Measurements from ENCODE around the gene RABEP2.
A peak's percentile ranks its signal among the peaks of the same experiment; 100 is the strongest.
"Not testable (repeated sequence)": the region's sequence is repeated elsewhere in the genome, so short reads cannot be mapped to it uniquely, and the experiment has no call there.

RABEP2 gene

DNA sequence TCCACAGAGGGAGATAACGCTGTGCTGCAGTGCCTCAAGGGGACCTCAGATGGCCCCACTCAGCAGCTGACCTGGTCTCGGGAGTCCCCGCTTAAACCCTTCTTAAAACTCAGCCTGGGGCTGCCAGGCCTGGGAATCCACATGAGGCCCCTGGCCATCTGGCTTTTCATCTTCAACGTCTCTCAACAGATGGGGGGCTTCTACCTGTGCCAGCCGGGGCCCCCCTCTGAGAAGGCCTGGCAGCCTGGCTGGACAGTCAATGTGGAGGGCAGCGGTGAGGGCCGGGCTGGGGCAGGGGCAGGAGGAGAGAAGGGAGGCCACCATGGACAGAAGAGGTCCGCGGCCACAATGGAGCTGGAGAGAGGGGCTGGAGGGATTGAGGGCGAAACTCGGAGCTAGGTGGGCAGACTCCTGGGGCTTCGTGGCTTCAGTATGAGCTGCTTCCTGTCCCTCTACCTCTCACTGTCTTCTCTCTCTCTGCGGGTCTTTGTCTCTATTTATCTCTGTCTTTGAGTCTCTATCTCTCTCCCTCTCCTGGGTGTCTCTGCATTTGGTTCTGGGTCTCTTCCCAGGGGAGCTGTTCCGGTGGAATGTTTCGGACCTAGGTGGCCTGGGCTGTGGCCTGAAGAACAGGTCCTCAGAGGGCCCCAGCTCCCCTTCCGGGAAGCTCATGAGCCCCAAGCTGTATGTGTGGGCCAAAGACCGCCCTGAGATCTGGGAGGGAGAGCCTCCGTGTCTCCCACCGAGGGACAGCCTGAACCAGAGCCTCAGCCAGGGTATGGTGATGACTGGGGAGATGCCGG is 7.5 kb upstream of the RABEP2 start:
- no peak for DNase-seq

DNA sequence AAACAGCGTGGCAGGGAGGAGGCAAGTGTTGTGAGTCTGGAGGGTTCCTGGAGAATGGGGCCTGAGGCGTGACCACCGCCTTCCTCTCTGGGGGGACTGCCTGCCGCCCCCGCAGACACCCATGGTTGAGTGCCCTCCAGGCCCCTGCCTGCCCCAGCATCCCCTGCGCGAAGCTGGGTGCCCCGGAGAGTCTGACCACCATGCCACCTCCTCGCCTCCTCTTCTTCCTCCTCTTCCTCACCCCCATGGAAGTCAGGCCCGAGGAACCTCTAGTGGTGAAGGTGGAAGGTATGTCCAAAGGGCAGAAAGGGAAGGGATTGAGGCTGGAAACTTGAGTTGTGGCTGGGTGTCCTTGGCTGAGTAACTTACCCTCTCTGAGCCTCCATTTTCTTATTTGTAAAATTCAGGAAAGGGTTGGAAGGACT is 6.8 kb upstream of the RABEP2 start, which contains the start of gene CD19:
Gene CD19 (plus strand): TSS at position 171 of the 425 bp plus-strand sequence. CDS start 30 bp downstream, at position 201.
- DNase-seq = no peak

DNA sequence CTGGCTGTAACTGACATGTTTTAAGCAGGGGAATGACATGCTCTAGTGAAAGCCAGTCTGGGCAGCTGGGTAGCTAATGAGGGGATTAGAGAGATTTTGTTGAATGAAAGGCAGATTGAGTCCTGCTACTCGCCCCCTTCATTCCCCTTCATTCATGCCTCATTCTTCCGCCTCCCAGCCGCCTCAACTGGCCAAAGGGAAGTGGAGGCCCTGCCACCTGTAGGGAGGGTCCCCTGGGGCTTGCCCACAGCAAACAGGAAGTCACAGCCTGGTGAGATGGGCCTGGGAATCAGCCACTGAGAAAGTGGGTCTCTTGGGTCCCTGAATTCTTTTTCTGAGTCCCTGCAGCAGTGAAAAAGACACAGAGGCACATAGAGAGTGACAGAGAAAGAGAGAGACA is 5.6 kb upstream of the RABEP2 start:
- no peak for DNase-seq

DNA sequence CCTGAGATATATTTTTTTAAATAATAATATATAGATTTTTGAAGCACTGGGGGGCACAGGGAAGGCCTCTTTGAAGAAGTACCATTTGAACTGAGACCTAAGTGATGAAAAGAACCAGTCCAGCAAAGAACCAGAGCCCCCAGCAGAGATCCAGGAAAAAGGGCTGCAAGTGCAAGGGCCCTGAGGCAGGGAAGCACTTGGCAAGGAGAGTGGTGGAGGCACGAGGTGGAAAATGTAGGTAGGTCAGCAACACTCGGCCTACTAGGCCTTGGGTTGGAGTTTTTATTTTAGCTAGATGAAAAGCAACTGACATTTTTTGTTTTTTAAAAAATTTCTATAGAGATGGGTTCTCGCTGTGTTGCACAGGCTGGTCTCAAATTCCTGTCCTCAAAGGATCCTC is 5.2 kb upstream of the RABEP2 start:
- no peak for DNase-seq

DNA sequence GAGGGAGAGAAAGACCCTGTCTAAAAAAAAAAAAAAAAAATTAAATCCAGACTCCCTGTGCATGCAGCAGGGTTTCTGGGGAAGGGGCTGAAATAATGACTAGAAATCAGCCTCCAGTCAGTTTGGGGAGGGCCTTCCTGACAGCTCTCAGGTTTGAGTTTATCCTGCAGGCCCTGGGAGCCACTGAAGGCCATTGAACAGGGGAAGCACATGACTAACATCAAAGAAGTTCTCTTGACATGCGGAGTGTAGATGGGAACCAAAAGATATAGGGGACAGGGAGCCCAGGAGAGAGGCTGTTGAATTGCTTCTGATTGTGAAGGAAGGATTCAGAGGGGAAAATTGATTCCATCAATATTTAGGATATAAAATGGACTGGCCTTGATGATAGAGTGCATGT is 2.8 kb upstream of the RABEP2 start:
- no peak for DNase-seq

DNA sequence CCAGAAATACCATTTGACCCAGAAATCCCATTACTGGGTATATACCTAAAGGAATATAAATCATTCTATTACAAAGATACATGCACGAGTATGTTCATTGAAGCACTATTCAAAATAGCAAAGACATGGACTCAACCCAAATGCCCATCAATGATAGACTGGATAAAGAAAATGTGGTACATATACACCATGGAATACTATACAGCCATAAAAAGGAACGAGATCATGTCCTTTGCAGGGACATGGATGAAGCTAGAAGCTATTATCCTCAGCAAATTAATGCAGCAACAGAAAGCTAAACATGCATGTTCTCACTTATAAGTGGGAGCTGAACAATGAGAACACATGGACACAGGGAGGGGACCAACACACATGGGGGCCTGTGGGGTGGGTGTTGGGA is 1.2 kb upstream of the RABEP2 start:
- not testable (repeated sequence) for DNase-seq

DNA sequence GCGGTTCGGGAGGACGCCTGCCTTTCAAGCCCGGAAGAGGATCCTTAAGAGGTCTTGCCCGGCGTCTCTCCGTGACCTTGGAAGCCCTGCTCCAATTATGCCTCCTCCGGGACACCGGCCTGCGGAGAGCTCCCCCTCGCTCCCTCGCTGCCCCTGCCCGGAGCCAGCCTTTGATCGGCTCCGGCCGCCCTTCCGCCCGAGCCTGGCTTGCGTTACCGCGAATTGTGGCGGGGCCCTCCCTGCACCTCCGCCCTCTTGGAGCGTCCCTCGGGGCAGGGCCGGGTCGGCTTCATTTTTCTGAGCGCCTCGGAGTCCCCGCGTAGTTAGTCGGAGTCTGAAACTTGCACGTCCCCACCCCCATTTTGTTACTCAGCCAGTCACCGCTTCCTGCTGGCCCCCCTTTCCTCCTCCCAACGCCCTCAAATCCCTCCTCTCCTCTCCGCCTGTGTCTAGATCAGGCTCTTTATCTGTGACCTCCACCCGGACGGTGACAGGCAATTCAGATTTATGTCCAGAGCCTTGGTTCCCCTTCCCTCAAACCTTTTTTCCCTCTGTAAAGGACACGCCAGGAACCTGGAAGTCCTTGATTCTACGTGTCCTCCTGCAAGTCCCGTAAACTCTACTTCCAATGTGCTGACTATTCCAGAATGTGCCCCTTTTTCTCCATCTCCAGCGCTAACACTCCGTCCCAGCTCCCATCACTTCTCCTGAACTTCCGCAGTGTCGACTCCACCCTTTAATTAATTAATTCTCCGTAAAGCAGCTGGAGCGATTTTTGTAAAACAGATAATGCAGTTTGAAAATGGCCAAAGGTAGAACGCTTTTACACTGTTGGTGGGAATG is 569 bp upstream of the RABEP2 start:
- peak; percentile 88 for DNase-seq

DNA sequence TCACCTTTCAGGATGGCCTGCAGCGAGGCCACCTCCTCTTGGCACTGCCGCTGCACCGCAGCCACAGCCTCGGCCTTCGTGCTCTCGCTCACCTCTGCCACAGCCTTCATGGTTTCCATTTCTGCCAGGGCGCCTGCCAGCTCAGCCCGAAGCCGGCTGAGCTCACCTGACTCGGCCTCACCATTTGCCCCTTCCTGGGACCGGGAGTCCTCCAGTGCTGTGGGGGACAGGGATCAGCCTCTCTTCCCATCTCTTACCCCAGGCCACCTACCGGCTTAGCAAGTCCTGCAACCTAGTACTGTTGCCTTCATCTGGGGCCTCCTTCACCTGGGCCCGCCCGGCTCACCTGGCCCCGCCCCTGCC is 658 bp downstream of the RABEP2 start:
- no peak for DNase-seq

DNA sequence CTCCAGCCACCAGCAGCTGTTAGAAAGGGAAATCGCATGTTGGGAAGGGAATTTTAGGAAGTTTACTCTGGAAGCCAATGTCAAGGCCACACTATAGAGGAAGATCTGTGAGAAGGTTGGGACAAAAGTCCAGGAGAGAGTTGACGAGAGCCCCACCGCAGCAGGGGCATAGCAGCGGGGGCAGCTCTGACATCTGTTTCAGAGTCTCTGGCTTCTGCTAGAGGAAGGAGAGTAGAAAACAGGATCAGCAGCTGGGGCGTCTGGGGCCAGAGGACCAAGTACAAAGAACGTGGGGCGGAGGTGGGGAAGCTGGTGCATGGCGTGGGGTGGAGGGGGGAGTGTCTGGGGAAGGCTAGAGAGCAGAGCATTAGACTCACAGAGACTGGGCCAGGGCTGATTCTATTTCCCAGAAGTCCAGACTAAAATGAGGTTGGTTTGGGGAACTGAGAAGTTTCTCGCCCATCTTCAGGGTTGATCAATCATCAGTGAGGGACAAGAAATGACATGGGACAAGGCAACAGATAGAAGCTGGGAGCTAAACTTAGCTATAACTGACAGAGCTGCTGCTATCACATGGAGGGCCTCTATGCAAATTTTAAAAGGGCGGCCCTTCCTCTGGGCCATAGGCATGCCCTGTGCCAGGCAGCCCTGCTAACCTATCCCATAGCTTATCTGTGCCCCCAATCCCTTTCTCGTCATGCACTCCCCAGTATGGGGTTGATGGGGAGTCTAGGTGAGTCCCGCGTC is 1.2 kb downstream of the RABEP2 start:
- no peak for DNase-seq

DNA sequence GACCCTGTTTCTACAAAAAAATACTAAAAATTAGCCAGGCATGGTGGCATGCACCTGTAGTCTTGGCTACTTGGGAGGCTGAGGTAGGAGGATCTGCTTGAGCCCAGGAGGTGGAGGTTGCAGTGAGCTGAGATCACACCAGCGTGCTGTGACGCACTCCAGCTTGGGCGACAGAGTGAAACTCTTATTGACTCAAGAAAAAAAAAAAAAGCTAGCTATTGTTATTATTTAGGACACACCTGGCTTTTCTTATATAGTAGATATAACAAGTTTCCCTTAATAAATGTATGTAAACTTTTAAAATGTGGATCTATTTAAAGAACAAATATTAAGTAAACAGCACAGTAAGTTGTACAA is 1.8 kb downstream of the RABEP2 start:
- DNase-seq = no peak

DNA sequence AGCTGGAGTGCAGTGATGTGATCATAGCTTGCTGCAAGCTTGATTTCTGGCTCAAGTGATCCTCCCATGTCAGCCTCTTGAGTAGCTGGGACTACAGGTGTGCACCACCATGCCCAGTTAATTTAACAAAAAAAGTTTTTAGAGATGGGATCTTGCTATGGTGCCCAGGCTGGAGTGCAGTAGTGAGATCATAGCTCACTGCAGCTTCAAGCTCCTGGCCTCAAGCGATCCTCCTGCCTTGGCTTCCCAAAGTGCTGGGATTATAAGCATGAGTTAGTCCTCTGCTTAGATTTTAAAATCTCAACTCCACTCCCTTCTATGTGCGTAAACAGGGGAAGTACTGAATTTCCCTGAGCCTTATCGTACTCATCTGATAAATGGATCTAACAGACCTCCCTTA is 6.3 kb downstream of the RABEP2 start:
- no peak for DNase-seq

DNA sequence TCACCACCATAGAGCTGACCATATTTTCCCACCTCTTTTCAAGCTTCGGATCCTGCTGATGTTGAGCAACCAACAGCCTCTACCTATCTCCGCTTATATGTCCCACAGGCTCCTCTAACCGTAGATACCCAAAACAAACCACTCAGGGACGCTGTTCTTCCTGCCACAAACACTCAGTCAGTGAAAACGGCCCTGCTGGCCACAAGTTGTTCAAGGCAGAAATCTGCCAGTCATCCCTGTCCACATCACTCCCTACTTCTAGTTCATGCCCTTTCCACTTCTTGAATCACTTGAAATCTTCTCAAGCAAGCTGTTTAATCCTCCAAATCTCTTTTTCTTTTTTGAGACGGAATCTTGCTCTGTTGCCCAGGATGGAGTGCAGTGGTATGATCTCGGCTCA is 7.9 kb downstream of the RABEP2 start:
- no peak for DNase-seq

DNA sequence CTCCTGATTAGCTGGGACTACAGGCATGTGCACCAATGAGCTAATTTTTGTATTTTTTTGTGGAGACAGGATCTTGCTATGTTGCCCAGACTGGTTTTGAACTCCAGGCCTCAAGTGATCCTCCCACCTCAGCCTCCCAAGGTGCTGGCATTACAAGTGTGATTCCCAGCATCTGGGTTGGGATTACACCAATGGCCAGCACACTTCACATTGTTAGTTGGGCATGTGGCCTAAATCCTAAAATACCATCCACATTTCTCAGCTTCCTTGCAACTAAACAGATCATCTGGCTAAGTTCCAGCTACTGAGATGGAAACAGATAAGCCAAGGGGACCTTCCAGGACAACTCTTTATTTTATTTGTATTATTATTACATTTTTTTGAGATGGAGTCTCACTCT is 9.9 kb downstream of the RABEP2 start:
- DNase-seq = no peak

DNA sequence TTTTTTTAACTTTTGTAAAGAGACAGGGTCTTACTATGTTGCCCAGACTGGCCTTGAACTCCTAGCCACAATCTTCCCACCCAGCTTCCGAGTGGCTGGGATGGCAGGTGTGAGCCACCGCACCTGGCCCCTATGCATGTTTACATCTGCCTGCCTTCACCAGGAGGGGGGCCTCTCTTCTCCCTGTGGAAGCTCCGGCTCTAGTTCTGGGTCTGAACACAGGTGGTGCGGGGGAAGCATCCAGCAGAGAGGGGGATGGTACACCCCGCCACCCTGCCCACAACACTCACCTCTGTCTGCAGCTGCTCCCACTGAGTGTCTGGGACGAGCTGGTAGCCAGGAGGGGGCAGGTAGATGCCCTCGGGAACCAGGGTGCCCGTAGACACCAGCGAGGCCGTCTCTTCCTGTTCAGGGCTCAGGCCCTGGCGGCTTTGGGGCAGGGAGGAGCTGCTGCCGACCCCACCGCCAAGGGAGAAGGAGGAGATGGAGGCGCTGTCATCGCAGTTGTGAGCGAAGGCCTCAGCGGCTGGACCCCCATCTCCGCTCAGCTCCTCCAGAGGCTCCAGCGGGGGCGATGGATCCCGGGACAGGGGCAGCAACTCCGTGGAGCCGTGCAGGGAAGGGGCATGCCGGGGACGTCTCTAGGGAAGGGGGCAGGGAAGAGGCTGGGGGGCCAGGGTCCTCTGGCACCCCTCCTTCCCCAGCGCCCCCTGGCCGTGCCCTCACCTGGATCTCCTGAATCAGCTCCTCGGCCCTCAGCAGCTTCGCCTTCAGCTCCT is 10.9 kb downstream of the RABEP2 start:
- DNase-seq = no peak

DNA sequence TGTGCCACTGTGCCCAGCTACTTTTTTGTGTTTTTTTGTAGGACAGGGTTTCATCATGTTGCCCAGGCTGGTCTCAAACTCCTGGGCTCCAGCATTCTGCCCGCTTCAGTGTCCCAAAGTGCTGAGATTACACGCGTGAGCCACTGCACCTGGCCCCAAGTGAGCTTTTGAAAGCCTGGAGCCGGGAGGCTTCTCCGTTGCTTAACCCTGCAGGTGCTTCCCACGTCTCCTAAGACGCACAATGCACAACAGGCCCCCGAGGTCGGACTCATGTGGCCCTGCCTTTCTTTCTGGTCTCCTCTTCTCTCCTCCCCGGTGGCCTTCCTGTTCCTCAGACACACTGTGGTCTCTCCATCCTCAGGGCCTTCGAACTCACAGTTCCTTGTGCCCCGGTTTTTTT is 12.5 kb downstream of the RABEP2 start:
- no peak for DNase-seq

DNA sequence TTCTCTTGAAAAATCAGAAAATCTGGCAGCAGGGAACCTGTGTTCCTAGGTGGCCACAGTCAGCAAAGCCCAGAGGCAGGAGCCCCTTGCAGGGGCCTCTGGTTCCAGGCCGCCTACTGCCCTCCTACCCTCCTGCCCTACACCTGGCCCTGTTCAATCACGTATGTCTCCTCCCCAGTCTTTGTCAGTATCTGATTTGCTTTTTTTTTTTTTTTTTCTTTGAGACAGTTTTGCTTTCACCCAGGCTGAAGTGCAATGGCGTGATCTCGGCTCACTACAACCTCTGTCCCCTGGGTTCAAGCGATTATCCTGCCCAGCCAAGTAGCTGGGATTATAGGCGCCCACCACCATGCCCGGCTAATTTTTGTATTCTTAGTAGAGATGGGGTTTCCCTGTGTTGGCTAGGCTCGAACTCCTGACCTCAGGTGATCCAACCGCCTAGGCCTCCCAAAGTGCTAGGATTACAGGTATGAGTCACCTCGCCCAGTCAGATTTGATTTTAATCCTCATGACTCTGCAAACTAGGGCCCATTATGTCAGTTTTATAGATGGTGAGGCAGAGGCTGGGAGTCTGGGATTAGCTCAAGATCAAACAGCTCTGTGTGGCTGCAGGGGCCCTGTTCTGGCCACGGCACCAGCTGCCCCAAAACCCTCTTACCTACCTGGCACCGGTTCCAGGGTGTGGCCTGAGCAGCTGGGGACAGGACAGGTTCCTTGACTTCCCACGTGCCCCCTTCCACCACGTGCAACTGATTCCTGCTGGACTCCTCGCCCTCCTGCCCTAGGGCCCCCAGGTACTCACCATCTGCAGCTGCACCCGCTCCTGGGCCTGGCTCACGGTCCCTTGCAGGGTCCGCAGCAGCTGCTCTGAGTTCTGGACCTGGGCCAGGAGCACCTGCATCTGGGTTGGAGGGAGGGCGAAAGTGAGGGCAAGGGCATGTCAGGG is 14.7 kb downstream of the RABEP2 start:
- no peak for DNase-seq

DNA sequence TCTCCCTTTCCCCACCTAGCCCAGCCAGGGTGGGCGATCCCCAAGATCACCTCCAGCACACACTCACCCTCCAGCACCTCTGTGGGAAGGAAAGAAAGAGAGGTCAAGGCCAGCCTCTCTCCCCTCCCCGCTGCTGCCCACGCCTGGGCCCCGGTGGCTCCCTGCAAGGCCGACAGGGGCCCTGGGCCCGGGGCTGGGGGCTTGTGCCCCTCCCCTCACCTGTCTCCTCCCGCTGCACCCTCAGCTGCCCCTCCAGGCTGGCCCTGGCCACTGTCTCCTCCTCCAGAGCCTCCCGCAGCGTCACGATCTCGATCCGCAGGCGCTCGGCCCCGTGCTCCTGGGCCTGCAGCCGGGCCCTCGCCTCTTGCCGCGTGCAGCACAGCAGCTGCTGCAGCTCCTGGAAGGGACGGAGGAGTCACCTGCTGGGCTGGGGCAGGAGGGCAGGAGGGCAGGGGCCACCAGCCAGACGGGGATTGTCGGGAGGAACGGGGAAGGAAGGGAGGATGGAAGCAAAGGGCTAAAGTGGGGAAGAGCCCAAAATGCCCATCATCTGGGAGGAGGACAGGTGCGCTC is 19.2 kb downstream of the RABEP2 start:
- DNase-seq = no peak

DNA sequence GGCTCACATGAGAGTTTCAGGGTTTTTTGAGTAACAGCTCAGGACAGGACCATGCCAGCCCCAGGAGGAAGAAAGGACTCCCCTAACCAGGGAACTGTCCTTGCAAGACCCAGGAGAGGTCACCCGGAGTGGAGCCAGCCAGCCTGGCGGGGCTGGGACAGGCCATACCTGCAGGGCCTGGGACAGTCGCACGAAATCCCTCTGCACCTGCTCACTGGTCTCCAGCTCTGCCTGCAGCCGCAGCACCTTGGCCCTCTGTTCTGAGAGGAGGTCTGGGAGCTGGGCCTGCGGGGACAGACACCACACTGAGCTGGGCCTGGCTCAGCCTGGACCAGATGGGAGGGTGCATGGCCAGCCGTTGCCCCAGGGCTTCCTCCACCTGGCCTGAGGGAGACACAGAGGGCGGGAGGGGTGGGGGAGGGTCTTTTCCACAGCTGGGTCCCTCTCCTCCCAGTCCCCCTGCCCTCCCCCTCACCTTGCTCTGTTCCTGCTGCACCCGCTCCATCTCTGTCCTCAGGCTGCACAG is 19.7 kb downstream of the RABEP2 start:
- DNase-seq = no peak

DNA sequence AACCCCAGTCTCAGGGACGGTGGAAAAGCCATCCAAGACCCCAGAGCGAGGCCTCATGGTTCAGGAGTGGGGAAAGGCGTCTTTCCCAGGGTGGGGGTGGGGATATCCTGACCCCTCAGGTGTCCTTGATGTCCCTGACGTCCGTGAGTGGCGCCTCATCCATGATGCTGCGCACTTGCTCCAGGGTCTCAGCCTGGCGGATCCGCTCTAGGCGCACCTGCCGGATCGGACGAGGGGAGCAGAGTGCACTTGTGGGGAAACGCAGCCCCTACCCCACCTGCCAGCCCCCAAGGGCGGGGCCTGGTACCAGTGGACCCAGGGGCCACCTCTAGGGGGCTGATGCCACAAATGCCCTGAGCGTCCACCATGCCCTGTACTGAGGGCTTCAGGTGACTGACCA is 20.2 kb downstream of the RABEP2 start:
- no peak for DNase-seq

DNA sequence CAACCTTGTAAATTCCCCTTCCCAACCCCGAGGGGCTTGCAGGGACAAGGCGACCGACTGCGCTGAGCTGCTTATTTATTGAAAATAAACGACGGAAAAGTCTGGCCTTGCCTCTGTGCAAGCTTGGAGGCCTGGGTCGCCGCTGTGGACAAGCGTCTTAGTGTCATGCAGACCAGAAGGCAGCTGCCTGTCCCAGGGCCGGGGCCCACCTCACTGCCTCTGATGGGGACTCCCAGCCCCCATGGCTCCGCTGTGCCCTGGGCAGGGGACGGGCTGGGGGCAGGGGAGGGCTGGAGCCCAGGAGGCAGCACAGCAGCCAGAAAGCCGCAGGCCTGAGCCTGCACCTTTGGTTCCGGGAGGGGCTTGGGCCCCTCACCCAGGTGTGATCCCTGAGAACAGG is 20.7 kb downstream of the RABEP2 start:
- no peak for DNase-seq
